ENCODE results near the gene ACP1. TPM values are rescaled to one million over a fixed set of nuclear protein-coding genes. Genes with fewer than 3 reads are reported as not detected.

The ACP1 gene
- total and polyA plus RNA-seq, 2 of the 8 experiments (the other 6 are each of a cell fraction or from before 2014, with no cell fraction given): 115 to 155 TPM

- no peak overlapping the region for H3K56ac ChIP-seq (replicated peaks; ENCODE audit: insufficient read length, low read depth, low read length)
- no peak overlapping the region for H3K23ac ChIP-seq (ENCODE audit: insufficient read length)
- H4K91ac ChIP-seq (replicated peaks; ENCODE audit: insufficient read length, low read length): no peak overlapping the region
- no peaks in the 10 kb centered on the region for H3K79me1 ChIP-seq (ENCODE audit: low read depth, low read length)
- no peak overlapping the region for H3K4me3 ChIP-seq (ENCODE audit: extremely low read depth in 1 of 4, insufficient read depth in 2 of 4, low read depth in 3 of 4, low read length in 4 of 4)
- H2BK12ac ChIP-seq (ENCODE audit: low read depth, low read length): no peak overlapping the region
- no peak overlapping the region for H3K9ac ChIP-seq (replicated peaks in 1 of 4; ENCODE audit: extremely low read depth in 1 of 4, low read depth in 3 of 4, low read length in 3 of 4)
- ChIA-PET POLR2A (ENCODE audit: partially characterized antibody) (interaction anchor here (1.2 kb wide), 1 partner anchor 14 kb away, joined by 3 read pairs; no protein-coding TSS in a partner anchor), CTCF (ENCODE audit: partially characterized antibody) (interaction anchor here (1.3 to 1.4 kb wide), 2 partner anchors 9 to 212 kb away, joined by 4 to 6 read pairs; no protein-coding TSS in a partner anchor)
- no peak overlapping the region for H4K5ac ChIP-seq (ENCODE audit: insufficient read length, low read depth, low read length)
- TF ChIP-seq RFX5 (IDR thresholded peaks at IDR 0.05; ENCODE audit: borderline replicate concordance, low read depth, low read length): no peak
- TF ChIP-seq SP4 (IDR thresholded peaks at IDR 0.05; ENCODE audit: low read length): no peak
- TF ChIP-seq E2F6 (IDR thresholded peaks at IDR 0.05): no peak
- no peak for TF ChIP-seq HDAC6 (IDR thresholded peaks at IDR 0.05; ENCODE audit: low read depth, low read length)
- TF ChIP-seq SAP30 (IDR thresholded peaks at IDR 0.05; ENCODE audit: insufficient read depth, insufficient replicate concordance, low read length): no peak
- no peak for TF ChIP-seq BCL11A (IDR thresholded peaks at IDR 0.05; ENCODE audit: low read depth in 2 of 2, low read length in 2 of 2)
- TF ChIP-seq JUN (IDR thresholded peaks at IDR 0.05; ENCODE audit: low read depth, low read length): no peak
- H3K9me3 ChIP-seq (ENCODE audit: insufficient read depth in 2 of 2, low read depth in 1 of 2, low read length in 1 of 2): no peaks in the 10 kb centered on the region
- FAIRE-seq: no peak
- no peaks in the 10 kb centered on the region for H3K79me2 ChIP-seq (ENCODE audit: control insufficient read depth in 1 of 2, insufficient read depth in 2 of 2, low read length in 2 of 2)
- DNase-seq (ENCODE audit: low read depth in 1 of 2, low spot score in 2 of 2): no peak
- H2BK15ac ChIP-seq (ENCODE audit: low read length): no peak overlapping the region
- H2BK5ac ChIP-seq (ENCODE audit: low read depth, low read length): no peak overlapping the region
- H3K4me1 ChIP-seq (replicated peaks in 1 of 4; ENCODE audit: control insufficient read depth in 3 of 4, insufficient read depth in 4 of 4, low read length in 3 of 4): no peaks in the 10 kb centered on the region
- 87% methylated on average over 4 of the region's 4 CpGs; no CpG with 5 or more reads in 1 of the 2 experiments for WGBS, 2 experiments (ENCODE audit: extremely low coverage in 1 of 2, insufficient coverage in 1 of 2, insufficient read length in 1 of 2, insufficient replicate concordance in 2 of 2, low coverage in 1 of 2, low lambda C conversion rate in 2 of 2, missing lambda C conversion rate in 1 of 2)
- H3K23me2 ChIP-seq (ENCODE audit: low read depth, low read length): no peaks in the 10 kb centered on the region; the same call in 1 of the 2 replicates
- no peaks in the 10 kb centered on the region for H4K20me1 ChIP-seq (replicated peaks in 1 of 2; ENCODE audit: control insufficient read depth in 1 of 2, insufficient read depth in 2 of 2, low read length in 2 of 2)
- no peak overlapping the region for H4K8ac ChIP-seq (ENCODE audit: extremely low read depth, insufficient read depth, low read length)
- no peak overlapping the region for H3K4me2 ChIP-seq (ENCODE audit: insufficient read depth in 1 of 2, low read depth in 2 of 2, low read length in 2 of 2)
- H2AFZ ChIP-seq (ENCODE audit: low read length): no peak overlapping the region
- H3K36me3 ChIP-seq (ENCODE audit: control insufficient read depth in 2 of 4, insufficient read depth in 4 of 4, low read length in 3 of 4): peaks cover 0 to 4% (median 3%) of the 10 kb centered on the region in 4 experiments; a peak in 7 of 8 replicates
- H2AK5ac ChIP-seq (ENCODE audit: low read depth, low read length): no peak overlapping the region
- no peak overlapping the region for H3K27ac ChIP-seq (ENCODE audit: low read depth, low read length)
- no peak overlapping the region for H3K4ac ChIP-seq (replicated peaks; ENCODE audit: insufficient read length, low read depth, low read length)
- no peak overlapping the region for H3K14ac ChIP-seq (ENCODE audit: insufficient read length)
- H3K18ac ChIP-seq (ENCODE audit: extremely low read depth, low read length): no peak overlapping the region
- no peak overlapping the region for H2BK120ac ChIP-seq (replicated peaks; ENCODE audit: low read depth, low read length)
- no peaks in the 10 kb centered on the region for H3K27me3 ChIP-seq (replicated peaks in 1 of 4; ENCODE audit: control insufficient read depth in 3 of 4, extremely low read depth in 1 of 4, insufficient read depth in 3 of 4, low read length in 3 of 4)
- no peak overlapping the region for H2BK20ac ChIP-seq (ENCODE audit: low read length)
Observed at GRCh38 chr2:223451-223850, 41.3 kb upstream of the ACP1 start.

All from H1 (cell line).